Activated gamma-delta T cell treated with Interleukin-2 at 50 U/mL for 16 hours (primary cell): ENCODE measurements around the gene CACNA1E.

ENCODE experiments used
- DNase-seq: peaks from one replicate; pipeline ENCODE4 v3.0.0-alpha.2; 2020

Gene CACNA1E

DNA sequence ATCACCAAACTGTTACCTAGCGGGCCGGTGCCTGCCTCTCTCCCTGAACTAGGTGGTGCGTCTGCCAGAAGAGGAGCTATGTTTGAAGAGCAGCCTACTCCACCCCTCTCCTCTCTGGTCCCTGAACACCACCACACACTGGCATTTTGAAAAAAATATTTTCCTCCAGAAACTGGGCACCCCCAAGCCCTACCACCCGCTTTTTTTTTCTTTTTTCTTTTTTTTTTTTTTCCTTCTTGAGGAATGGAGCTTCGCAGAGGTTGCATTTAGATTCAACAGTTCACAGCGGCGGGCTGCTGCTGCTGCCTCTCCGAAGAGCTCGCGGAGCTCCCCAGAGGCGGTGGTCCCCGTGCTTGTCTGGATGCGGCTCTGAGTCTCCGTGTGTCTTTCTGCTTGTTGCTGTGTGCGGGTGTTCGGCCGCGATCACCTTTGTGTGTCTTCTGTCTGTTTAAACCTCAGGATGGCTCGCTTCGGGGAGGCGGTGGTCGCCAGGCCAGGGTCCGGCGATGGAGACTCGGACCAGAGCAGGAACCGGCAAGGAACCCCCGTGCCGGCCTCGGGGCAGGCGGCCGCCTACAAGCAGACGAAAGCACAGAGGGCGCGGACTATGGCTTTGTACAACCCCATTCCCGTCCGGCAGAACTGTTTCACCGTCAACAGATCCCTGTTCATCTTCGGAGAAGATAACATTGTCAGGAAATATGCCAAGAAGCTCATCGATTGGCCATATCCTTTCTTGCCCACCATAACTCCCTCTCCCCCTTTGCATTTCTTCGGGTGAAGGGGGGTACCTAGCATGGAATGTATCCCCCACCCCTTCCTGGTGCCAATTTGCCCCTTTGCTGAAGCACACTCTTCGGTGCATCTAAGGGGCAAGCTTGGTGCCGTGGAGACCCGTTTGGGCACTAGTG lies at the start of gene CACNA1E:
CACNA1E (plus strand) TSS at position 233 of the 911 bp plus-strand sequence; CDS start at position 461, 228 bp downstream.
- DNase-seq: no peak

GRCh38 chr1:181433931-181434330 lies 49.4 kb upstream of the CACNA1E start:
- no peak for DNase-seq

DNA sequence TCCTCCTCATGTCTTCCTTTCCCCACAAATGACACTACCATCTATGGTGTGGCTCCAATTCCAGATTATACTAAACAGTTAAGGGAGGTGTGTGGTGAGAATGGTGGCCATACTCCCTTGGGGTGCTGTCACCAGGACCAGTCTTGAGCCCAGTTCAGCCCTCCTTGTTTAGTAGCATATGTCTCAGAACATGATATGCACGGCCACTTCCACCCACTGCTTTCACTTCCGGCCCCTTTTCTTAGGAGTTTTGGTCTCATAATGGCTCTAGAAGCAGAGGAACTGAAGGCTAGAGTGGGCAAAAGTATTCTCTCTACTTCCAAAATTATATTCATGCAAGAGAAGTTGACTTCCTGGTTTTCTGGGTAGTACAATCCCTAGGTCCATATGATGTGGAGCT lies 45.3 kb upstream of the CACNA1E start:
- no peak for DNase-seq

GRCh38 chr1:181440510-181440909 lies 42.8 kb upstream of the CACNA1E start:
- DNase-seq: no peak

GRCh38 chr1:181442181-181442525 lies 41.2 kb upstream of the CACNA1E start:
- no peak for DNase-seq

- no peak for DNase-seq
Observed at GRCh38 chr1:181443231-181443853, 40.0 kb upstream of the CACNA1E start.

DNA sequence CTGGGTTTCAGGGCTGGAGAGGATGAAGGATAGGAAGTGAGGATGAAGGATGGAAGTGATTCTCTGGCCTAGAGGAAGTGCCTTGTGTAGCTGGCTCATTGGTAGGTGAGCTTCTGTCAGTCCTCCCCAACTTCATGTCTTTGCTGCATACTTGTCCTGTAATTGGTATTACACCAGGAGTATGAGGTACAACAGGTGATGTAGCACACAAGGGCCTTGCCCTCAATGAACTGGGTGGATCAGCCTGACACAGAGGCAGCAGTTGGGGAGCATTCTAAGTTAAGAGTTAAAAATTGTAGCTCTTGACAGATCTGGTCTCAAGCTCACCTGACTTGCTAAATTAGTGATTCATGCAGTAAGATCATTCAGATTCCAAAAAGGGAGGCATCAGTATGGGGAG lies 37.9 kb upstream of the CACNA1E start:
- no peak for DNase-seq

GRCh38 chr1:181448461-181448860 lies 34.9 kb upstream of the CACNA1E start:
- no peak for DNase-seq

- no peak for DNase-seq
Observed at GRCh38 chr1:181451661-181452230, 31.6 kb upstream of the CACNA1E start.

DNA sequence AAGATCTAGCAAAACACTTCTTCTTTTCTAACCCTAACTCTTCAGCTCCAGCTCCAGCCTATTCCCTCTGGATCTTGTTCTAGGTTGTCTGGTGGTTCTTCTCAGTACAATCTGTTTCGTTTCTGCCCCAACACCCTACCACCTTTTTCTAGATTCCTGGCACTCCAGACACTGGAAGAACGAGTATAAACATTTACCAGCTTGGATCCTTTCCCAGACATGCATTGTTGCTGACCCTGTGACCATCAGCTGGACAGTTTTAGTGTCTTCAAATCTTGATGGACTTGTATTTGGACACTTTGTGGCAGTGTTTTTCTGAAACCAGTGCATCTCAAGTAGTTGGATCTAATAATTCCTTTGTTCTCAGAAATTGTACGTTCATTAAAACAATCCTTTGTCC lies 30.6 kb upstream of the CACNA1E start:
- no peak for DNase-seq

DNA sequence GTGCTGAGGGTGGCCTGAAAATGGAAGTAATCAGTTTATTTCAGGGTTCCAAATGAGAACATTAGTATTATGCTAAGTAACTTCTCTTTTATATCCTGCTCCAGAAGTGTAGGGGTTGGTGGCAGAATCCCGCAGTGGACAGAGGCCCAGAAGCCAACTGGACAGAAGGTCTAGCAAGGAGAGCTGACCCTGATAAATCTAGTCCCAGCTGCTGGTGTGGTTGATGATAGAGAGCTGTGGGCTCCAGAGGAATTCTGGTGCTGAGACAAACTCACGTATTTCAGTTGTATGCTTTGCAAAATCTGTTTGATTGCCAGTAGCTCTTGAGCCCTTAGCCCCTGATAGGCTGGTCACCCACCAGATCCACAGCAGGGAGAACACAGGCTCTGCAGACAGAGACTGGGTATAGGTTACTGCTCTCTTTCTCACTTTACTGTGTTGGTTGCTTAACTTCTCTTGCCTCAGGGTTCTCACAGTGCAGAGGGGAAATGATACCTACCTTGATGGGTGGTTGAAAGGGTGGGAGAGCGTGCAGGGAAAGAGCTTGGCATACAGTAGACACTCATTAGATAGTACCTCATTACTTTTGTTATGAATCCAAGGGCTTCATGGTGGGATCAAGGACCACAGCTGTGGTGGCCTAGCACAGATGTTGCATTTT lies 29.6 kb upstream of the CACNA1E start:
- DNase-seq: no peak

DNA sequence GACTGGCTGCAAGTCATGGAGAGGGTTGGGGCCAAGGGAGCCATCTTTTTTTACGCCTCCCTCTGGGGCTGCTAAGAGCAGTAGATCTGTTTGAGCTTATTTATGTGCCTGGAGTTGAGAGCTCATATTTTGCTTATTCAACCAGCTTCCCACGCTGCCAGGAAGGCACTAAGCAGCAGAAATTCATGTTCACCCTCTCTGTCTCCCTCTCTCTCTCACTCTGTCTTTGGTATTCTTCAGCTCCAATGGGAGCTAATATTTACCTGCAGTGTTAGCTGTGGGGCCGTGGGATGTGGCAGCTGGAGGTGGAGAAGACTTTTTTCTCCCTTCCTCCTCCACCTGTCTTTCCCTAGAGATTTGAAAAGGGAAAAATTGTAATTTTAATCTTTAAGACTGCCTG lies 26.8 kb upstream of the CACNA1E start:
- no peak for DNase-seq

DNA sequence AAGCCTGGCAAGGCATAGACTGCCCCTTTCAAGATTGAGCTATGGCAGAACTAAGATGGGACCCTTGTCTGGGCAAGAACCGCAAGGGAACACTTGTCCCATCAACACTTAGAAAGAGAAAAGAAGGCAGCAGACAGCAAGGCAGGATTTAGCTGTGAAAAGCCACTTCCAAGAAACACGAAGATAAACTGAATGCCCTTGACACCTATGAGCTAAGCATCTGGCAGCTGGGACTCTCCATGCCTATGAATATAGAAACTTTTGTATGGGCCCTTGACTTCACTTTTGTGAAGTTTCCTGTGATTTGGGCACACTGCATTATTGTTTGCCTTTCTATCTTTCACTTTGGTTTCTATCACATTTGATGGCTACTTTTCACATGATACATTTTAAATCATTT lies 24.9 kb upstream of the CACNA1E start:
- no peak for DNase-seq

GRCh38 chr1:181459067-181459466 lies 24.2 kb upstream of the CACNA1E start:
- DNase-seq: no peak

DNA sequence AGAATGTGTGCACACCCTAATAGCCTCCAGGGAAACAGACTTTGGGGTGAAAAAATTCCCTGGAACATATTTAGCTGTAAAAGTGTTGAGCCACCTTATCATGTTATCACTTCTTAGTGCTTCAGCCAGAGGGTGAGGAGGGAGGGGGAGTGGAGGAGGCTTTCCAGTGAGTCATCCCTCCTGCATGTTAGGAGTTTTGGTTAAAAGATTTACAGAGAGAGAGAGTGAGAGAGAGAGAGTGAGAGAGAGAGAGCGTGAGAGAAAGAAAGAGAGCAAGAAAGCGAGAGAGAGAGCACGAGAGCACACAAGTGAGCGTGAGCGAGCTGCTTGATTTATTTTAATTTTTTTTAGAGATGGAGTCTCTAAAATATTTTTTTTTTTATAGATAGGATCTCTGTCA lies 13.5 kb upstream of the CACNA1E start:
- DNase-seq: no peak

DNA sequence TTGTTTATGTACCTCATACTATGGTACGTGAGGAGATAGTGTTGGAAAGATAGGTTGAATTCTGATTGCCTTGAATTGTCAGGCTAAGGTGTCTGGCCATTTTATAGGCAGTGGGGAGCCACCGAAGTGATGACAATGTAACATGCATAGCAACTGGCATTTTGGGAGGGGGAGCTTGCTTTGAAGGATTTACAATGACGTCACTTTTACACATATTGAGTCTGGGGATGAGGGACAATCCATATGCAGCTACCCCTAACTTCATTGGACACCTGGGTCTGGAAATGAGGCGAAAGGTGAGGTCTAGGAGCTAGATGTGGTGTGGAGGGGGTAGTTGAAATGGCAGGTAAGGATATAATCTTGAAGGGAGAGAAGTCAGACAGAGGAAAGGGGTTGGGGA lies 7.7 kb upstream of the CACNA1E start:
- no peak for DNase-seq

- DNase-seq: no peak
Observed at GRCh38 chr1:181476581-181476980, 6.7 kb upstream of the CACNA1E start.

- no peak for DNase-seq
Observed at GRCh38 chr1:181478306-181478705, 5.0 kb upstream of the CACNA1E start.

DNA sequence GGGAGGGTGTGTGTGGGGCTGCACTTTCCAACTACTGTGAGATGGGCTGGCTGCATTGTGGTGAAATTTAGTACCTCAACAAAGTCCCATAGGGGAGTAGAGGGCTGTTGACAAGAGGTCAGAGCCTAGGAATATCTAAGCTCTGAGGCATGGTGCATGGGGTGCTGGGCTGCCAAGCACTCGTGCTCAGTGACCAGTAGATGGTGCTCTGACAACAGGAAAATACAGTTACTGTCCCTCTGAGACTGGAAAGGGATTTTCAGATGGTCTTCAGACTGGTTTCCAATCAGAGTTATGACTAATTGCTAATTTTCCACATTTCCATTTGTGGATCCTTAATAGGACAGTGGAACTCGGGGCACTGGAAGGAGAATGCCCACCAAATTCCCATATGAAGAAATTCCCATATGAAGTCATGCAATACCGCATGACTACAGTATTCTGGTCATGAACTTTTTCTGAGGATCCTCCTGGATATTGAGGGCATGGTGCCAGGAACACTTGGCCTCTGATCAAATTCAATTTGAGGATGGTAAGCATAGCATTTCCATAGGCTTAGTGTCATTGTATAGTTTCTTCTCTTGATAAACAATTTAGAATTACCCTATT lies 4.1 kb upstream of the CACNA1E start:
- no peak for DNase-seq

GRCh38 chr1:181482001-181482430 lies 1.3 kb upstream of the CACNA1E start:
- DNase-seq: no peak

- DNase-seq: no peak
Observed at GRCh38 chr1:181482521-181483284, 614 bp upstream of the CACNA1E start.

DNA sequence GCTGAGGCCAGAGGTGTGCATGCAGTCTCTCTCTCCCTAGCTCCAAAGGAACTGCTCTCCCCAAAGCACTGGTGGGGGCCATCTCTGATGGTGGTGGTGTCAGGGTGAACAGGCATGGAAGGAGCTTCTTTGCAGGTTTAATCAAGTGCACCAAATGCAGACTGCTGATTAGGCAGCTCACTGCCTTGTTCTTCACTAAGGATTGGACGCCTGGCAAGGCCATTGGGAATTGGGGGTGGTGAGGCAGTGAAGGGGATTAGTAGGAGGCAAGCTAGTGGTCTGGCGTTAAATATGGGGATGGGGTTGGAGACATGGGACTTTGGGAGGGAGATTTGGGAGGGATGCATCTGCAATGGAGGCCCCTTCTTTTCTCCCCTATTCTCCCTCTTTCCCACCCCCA lies 1.5 kb downstream of the CACNA1E start:
- no peak for DNase-seq
